Calu3 (cell line): ENCODE measurements around the gene OR2B2. TPM values are rescaled to one million over a fixed set of nuclear protein-coding genes. Genes with fewer than 3 reads are reported as not detected.
A peak's percentile ranks its signal among the peaks of the same experiment; 100 is the strongest.

ENCODE experiments used
- BruUV-seq: library from RNA; stranded (reverse); fragments of 400-500 nt; replicated peaks from 2 replicates; lab custom pipeline; 2021; lab: Mats Ljungman, UMichigan
- CTCF ChIA-PET: fragments of 300-600 bp; sonication (Branson Sonifier 250); formaldehyde crosslinking; loops from one replicate; lab custom pipeline; 2022; ENCODE audit warnings: antibody characterized with exemption; lab: Charles Lee
- DNase-seq: peaks from one replicate; pipeline ENCODE4 v3.0.0; 2022
- H3K27ac Mint-ChIP-seq: one replicate; pipeline ENCODE4 v1.8.0; 2022; ENCODE audit warnings: mixed read lengths; ENCODE audit not compliant: unreplicated experiment
- H3K27me3 Mint-ChIP-seq: one replicate; pipeline ENCODE4 v1.8.0; 2022; ENCODE audit warnings: mixed read lengths; ENCODE audit not compliant: unreplicated experiment
- H3K36me3 Mint-ChIP-seq: one replicate; pipeline ENCODE4 v1.8.0; 2022; ENCODE audit warnings: mild to moderate bottlenecking, moderate library complexity, mixed read lengths; ENCODE audit not compliant: insufficient read depth, unreplicated experiment
- H3K4me1 Mint-ChIP-seq: one replicate; pipeline ENCODE4 v1.8.0; 2022; ENCODE audit warnings: mild to moderate bottlenecking, low read depth, mixed read lengths; ENCODE audit not compliant: unreplicated experiment
- H3K4me3 Mint-ChIP-seq: one replicate; pipeline ENCODE4 v1.8.0; 2022; ENCODE audit warnings: mild to moderate bottlenecking, low read depth, moderate library complexity, mixed read lengths; ENCODE audit not compliant: unreplicated experiment
- H3K9me3 Mint-ChIP-seq: one replicate; pipeline ENCODE4 v1.8.0; 2022; ENCODE audit warnings: low read depth, mixed read lengths; ENCODE audit not compliant: unreplicated experiment
- CTCF ChIP-seq: fragments of 200-600 bp; IDR thresholded peaks from one replicate; pipeline ENCODE4 v1.8.0; 2022; ENCODE audit warnings: antibody characterized with exemption; ENCODE audit not compliant: unreplicated experiment
- intact Hi-C: fragments of 100-400 bp; cut with micrococcal nuclease; formaldehyde crosslinking; loops from one replicate; pipeline ENCODE4 v1.10.0; 2022; ENCODE audit not compliant: unreplicated experiment
- total RNA-seq: library from RNA; stranded (reverse); gene quantifications from 2 replicates; pipeline ENCODE4 v1.2.3, GENCODE V29; 2022

The OR2B2 gene
- total RNA-seq, 1 experiment from 2014 or later, result not detected

GRCh38 chr6:27924179-27924578 lies 12.0 kb upstream of the OR2B2 start:
- Mint-ChIP-seq H3K27ac (no peak overlapping the region), H3K4me1 (no peaks in the 10 kb centered on the region)

GRCh38 chr6:27922949-27923348 lies 10.8 kb upstream of the OR2B2 start:
- no TSS peak for BruUV-seq
- DNase-seq, result no peak
- CTCF ChIA-PET, result no interaction called here
- intact Hi-C loops, result no loop called here
- Mint-ChIP-seq H3K27ac (no peak overlapping the region), H3K4me3 (no peak overlapping the region), H3K4me1 (no peaks in the 10 kb centered on the region), H3K9me3 (no peaks in the 10 kb centered on the region), H3K36me3 (no peaks in the 10 kb centered on the region), H3K27me3 (no peaks in the 10 kb centered on the region)
- no peak for TF ChIP-seq CTCF

More at GRCh38 chr6:27924179-27924578, 12.0 kb upstream of the OR2B2 start:
- no peaks in the 10 kb centered on the region for H3K36me3 Mint-ChIP-seq
- no peak for TF ChIP-seq CTCF
- CTCF ChIA-PET, result no interaction called here
- intact Hi-C loops, result no loop called here
- H3K4me3 Mint-ChIP-seq, result no peak overlapping the region
- no peaks in the 10 kb centered on the region for H3K9me3 Mint-ChIP-seq
- no peaks in the 10 kb centered on the region for H3K27me3 Mint-ChIP-seq
- BruUV-seq, result no TSS peak
- DNase-seq, result no peak

GRCh38 chr6:27908017-27908416 lies 4.2 kb downstream of the OR2B2 start:
- H3K9me3 Mint-ChIP-seq, result no peaks in the 10 kb centered on the region
- H3K27ac Mint-ChIP-seq, result no peak overlapping the region
- H3K4me3 Mint-ChIP-seq, result no peak overlapping the region
- H3K36me3 Mint-ChIP-seq, result peaks cover 7% of the 10 kb centered on the region
- DNase-seq, result no peak
- no peak for TF ChIP-seq CTCF
- no TSS peak for BruUV-seq
- CTCF ChIA-PET, result interaction anchor here (0.7 kb wide), 1 partner anchor 223 kb away, joined by 6 read pairs; no protein-coding TSS in a partner anchor
- intact Hi-C loops, result no loop called here
- H3K27me3 Mint-ChIP-seq, result no peaks in the 10 kb centered on the region
- H3K4me1 Mint-ChIP-seq, result no peaks in the 10 kb centered on the region

GRCh38 chr6:27902335-27903314 lies 9.6 kb downstream of the OR2B2 start:
- Mint-ChIP-seq H3K27ac (peak overlapping the region; percentile 99), H3K4me3 (peak overlapping the region; percentile 87), H3K4me1 (peaks cover 16% of the 10 kb centered on the region), H3K27me3 (no peaks in the 10 kb centered on the region), H3K36me3 (peaks cover 29% of the 10 kb centered on the region), H3K9me3 (no peaks in the 10 kb centered on the region)
- DNase-seq, result peak; percentile 88
- CTCF ChIA-PET, result interaction anchor here (0.5 to 1.0 kb wide), 7 partner anchors 51 to 764 kb away, joined by 3 to 7 read pairs (median 4); partner anchors contain the start of gene ZSCAN26
- no TSS peak for BruUV-seq
- TF ChIP-seq CTCF, result no peak
- intact Hi-C loops, result loop anchor here (5.0 kb wide), 1 partner anchor 310 kb away; no protein-coding TSS in a partner anchor
